Activated CD4-positive, alpha-beta T cell treated with anti-CD3 and anti-CD28 coated beads, Interleukin-2, Interleukin-6, amounts not matched to agents 100 ng/mL and 50 ng/mL, durations not matched to agents 16 hours and 8 hours (primary cell): Measurements from ENCODE around the gene WDR82.

Experiments
- DNase-seq: peaks from one replicate; pipeline ENCODE4 v3.0.0-alpha.2; 2020

The WDR82 gene

GRCh38 chr3:52253314-52254304 is 24.8 kb downstream of the WDR82 start:
- DNase-seq: peak; percentile 89

GRCh38 chr3:52250122-52250521 is 28.3 kb downstream of the WDR82 start:
- DNase-seq: no peak

GRCh38 chr3:52249683-52250082 is 28.8 kb downstream of the WDR82 start:
- no peak for DNase-seq

GRCh38 chr3:52248816-52249547 is 29.5 kb downstream of the WDR82 start:
- DNase-seq: no peak

GRCh38 chr3:52248165-52248541 is 30.3 kb downstream of the WDR82 start:
- no peak for DNase-seq

GRCh38 chr3:52247409-52248164 is 30.9 kb downstream of the WDR82 start:
- DNase-seq: no peak

- peak; percentile 40 for DNase-seq
Observed at GRCh38 chr3:52246728-52247408, 31.6 kb downstream of the WDR82 start.

GRCh38 chr3:52246264-52246620 is 32.2 kb downstream of the WDR82 start:
- no peak for DNase-seq

- DNase-seq: peak; percentile 65
Observed at GRCh38 chr3:52245322-52246263, 32.9 kb downstream of the WDR82 start, which contains the start of gene PPM1M. Gene PPM1M (plus strand): TSS chr3:52245759. CDS start chr3:52245825, 66 bp downstream.

- DNase-seq: peak; percentile 89
Observed at GRCh38 chr3:52243791-52244628, 34.4 kb downstream of the WDR82 start.

GRCh38 chr3:52242039-52242438 is 36.4 kb downstream of the WDR82 start:
- DNase-seq: no peak

GRCh38 chr3:52240886-52241370 is 37.5 kb downstream of the WDR82 start:
- no peak for DNase-seq

- peak; percentile 81 for DNase-seq
Observed at GRCh38 chr3:52240059-52240885, 38.2 kb downstream of the WDR82 start.

GRCh38 chr3:52238761-52239701 is 39.4 kb downstream of the WDR82 start, which contains the start of gene TWF2:
Gene TWF2 (minus strand): TSS chr3:52239158. CDS start chr3:52239016, 142 bp downstream.
- DNase-seq: peak; percentile 91

- no peak for DNase-seq
Observed at GRCh38 chr3:52238193-52238760, 40.2 kb downstream of the WDR82 start.

- no peak for DNase-seq
Observed at GRCh38 chr3:52237657-52238172, 40.7 kb downstream of the WDR82 start.

- no peak for DNase-seq
Observed at GRCh38 chr3:52237006-52237656, 41.3 kb downstream of the WDR82 start.
